SK-N-SH (cell line): Measurements from ENCODE around the gene LIN52. TPM values are rescaled to one million over a fixed set of nuclear protein-coding genes. Genes with fewer than 3 reads are reported as not detected.

Experiments used
- CTCF ChIA-PET: fragments of 300-600, 350-600 bp; formaldehyde crosslinking; extraction: SDS; loops from one replicate; lab custom pipeline; 2021; lab: Yijun Ruan, JAX
- POLR2A ChIA-PET: fragments of 350-600 bp; sonication (Branson Sonifier 250); formaldehyde crosslinking; extraction: SDS; loops from one replicate; lab custom pipeline; 2020; ENCODE audit warnings: antibody characterized with exemption, inconsistent platforms; lab: Yijun Ruan, JAX
- DNase-seq: peaks from one replicate; pipeline ENCODE4 v3.0.0; 2012
- H2AFZ ChIP-seq: fragments of 200-600 bp; sonication (generic); 2 replicates; pipeline ENCODE4 v1.8.1; 2016; ENCODE audit warnings: antibody characterized with exemption, mild to moderate bottlenecking, low read depth
- H3F3A ChIP-seq: fragments of 200-600 bp; sonication (generic); replicated peaks from 2 replicates; pipeline ENCODE3; 2016; ENCODE audit warnings: antibody characterized with exemption, mild to moderate bottlenecking; ENCODE audit not compliant: insufficient read depth
- H3K27ac ChIP-seq, 2 experiments: fragments of 200-500 bp in 1 of 2; fragments of 200-600 bp in 1 of 2; sonication (Bioruptor generic) in 1 of 2; sonication (generic), shearing (Covaris generic) in 1 of 2; 2 replicates each; pipeline versions ENCODE4 v1.5.1 to v1.6.1; 2014 to 2016; ENCODE audit warnings: low read depth in 2 of 2, inconsistent platforms in 1 of 2, low read length in 1 of 2, mild to moderate bottlenecking in 1 of 2, mixed read lengths in 1 of 2
- H3K27me3 ChIP-seq: fragments of 200-600 bp; sonication (generic), shearing (Covaris generic); 2 replicates; pipeline ENCODE4 v1.6.1; 2016; ENCODE audit warnings: mixed run types; ENCODE audit not compliant: insufficient read depth
- H3K36me3 ChIP-seq, 2 experiments: fragments of 200-500 bp in 1 of 2; fragments of 200-600 bp in 1 of 2; sonication (Bioruptor generic) in 1 of 2; sonication (generic) in 1 of 2; replicated peaks in 1 of 2; 2 replicates each; pipeline versions ENCODE3 to v1.5.1; 2014 to 2016; ENCODE audit warnings: low read length in 1 of 2, mild to moderate bottlenecking in 1 of 2; ENCODE audit not compliant: insufficient read depth in 2 of 2, control insufficient read depth in 1 of 2
- H3K4me1 ChIP-seq, 2 experiments: fragments of 200-500 bp in 1 of 2; fragments of 200-600 bp in 1 of 2; sonication (Bioruptor generic) in 1 of 2; sonication (generic), shearing (Covaris generic) in 1 of 2; 2 replicates each; pipeline versions ENCODE4 v1.5.1 to v1.6.1; 2014 to 2016; ENCODE audit warnings: low read depth in 1 of 2, low read length in 1 of 2, mixed run types in 1 of 2; ENCODE audit not compliant: insufficient read depth in 2 of 2, control insufficient read depth in 1 of 2
- H3K4me2 ChIP-seq: fragments of 200-600 bp; sonication (generic), shearing (Covaris generic); 2 replicates; pipeline ENCODE4 v1.6.1; 2017; ENCODE audit warnings: mixed run types
- H3K4me3 ChIP-seq, 2 experiments: fragments of 200-500 bp in 1 of 2; fragments of 200-600 bp in 1 of 2; sonication (Bioruptor generic) in 1 of 2; sonication (generic), shearing (Covaris generic) in 1 of 2; 2 replicates each; pipeline versions ENCODE4 v1.5.1 to v1.8.1; 2014 to 2016; ENCODE audit warnings: low read depth in 2 of 2, inconsistent platforms in 1 of 2, low read length in 1 of 2, mild to moderate bottlenecking in 1 of 2, mixed read lengths in 1 of 2, moderate library complexity in 1 of 2
- H3K79me2 ChIP-seq: fragments of 200-600 bp; sonication (generic); 2 replicates; pipeline ENCODE4 v1.8.1; 2017; ENCODE audit warnings: mild to moderate bottlenecking; ENCODE audit not compliant: insufficient read depth
- H3K9ac ChIP-seq: fragments of 200-600 bp; sonication (generic); 2 replicates; pipeline ENCODE4 v1.6.1; 2017; ENCODE audit warnings: mixed run types
- H3K9me2 ChIP-seq: fragments of 200-600 bp; sonication (generic); 2 replicates; pipeline ENCODE4 v1.6.1; 2017; ENCODE audit warnings: mixed run types
- H3K9me3 ChIP-seq: fragments of 200-600 bp; sonication (generic); 2 replicates; pipeline ENCODE4 v1.6.1; 2017; ENCODE audit warnings: mixed run types, mild to moderate bottlenecking, moderate library complexity
- H4K20me1 ChIP-seq: fragments of 200-600 bp; sonication (generic); 2 replicates; pipeline ENCODE4 v1.6.1; 2017; ENCODE audit warnings: mild to moderate bottlenecking, mixed run types; ENCODE audit not compliant: insufficient read depth
- CHD2 ChIP-seq: fragments of 150-350 bp; IDR thresholded peaks from 2 replicates; pipeline ENCODE4 v1.6.1; 2018; ENCODE audit warnings: low read length; ENCODE audit not compliant: partially characterized antibody
- CTCF ChIP-seq: fragments of 200-600 bp; sonication (generic); IDR thresholded peaks from 2 replicates; pipeline ENCODE4 v1.6.1; 2017; ENCODE audit warnings: antibody characterized with exemption, mild to moderate bottlenecking, moderate library complexity
- ELF1 ChIP-seq: IDR thresholded peaks from 2 replicates; pipeline ENCODE4 v1.4.0; 2012
- EP300 ChIP-seq, 2 experiments: IDR thresholded peaks; 2 replicates each; pipeline versions ENCODE4 v1.4.0 to v1.6.1; 2012; ENCODE audit warnings: borderline replicate concordance in 1 of 2, low read depth in 1 of 2, low read length in 1 of 2
- EZH2phosphoT487 ChIP-seq: fragments of 200-600 bp; sonication (generic); IDR thresholded peaks from 2 replicates; pipeline ENCODE4 v1.6.1; 2017; ENCODE audit warnings: low read depth, mixed run types, mild to moderate bottlenecking, antibody characterized with exemption, moderate library complexity, borderline replicate concordance
- FOSL2 ChIP-seq: IDR thresholded peaks from 2 replicates; pipeline ENCODE4 v1.4.0; 2012; ENCODE audit warnings: low read depth, mild to moderate bottlenecking, moderate library complexity, borderline replicate concordance
- FOXJ3 ChIP-seq: sonication (generic); formaldehyde crosslinking; IDR thresholded peaks from 2 replicates; pipeline ENCODE4 v1.5.1; 2020; ENCODE audit warnings: mild to moderate bottlenecking, missing genetic modification reagents
- MAX ChIP-seq: IDR thresholded peaks from 2 replicates; pipeline ENCODE4 v1.4.0; 2012; ENCODE audit warnings: low read depth
- POLR2AphosphoS5 ChIP-seq: IDR thresholded peaks from 2 replicates; pipeline ENCODE4 v1.6.1; 2012; ENCODE audit warnings: low read depth, low read length
- RAD21 ChIP-seq: IDR thresholded peaks from 2 replicates; pipeline ENCODE4 v1.6.1; 2012; ENCODE audit warnings: mild to moderate bottlenecking, low read length
- REST ChIP-seq: IDR thresholded peaks from 2 replicates; pipeline ENCODE4 v1.6.1; 2012; ENCODE audit warnings: mild to moderate bottlenecking, low read depth, low read length, moderate library complexity
- RXRA ChIP-seq: IDR thresholded peaks from 2 replicates; pipeline ENCODE4 v1.4.0; 2012; ENCODE audit warnings: low read depth, mild to moderate bottlenecking, borderline replicate concordance
- SMC3 ChIP-seq: IDR thresholded peaks from 2 replicates; pipeline ENCODE4 v1.6.1; 2012; ENCODE audit warnings: low read depth, low read length, improper control_type of control experiment
- TAF1 ChIP-seq: IDR thresholded peaks from 2 replicates; pipeline ENCODE4 v1.6.1; 2012; ENCODE audit warnings: low read depth, mild to moderate bottlenecking, low read length, moderate library complexity, borderline replicate concordance
- TCF12 ChIP-seq: IDR thresholded peaks from 2 replicates; pipeline ENCODE4 v1.4.0; 2012
- TEAD4 ChIP-seq: IDR thresholded peaks from 2 replicates; pipeline ENCODE4 v1.4.0; 2012; ENCODE audit warnings: mild to moderate bottlenecking, borderline replicate concordance; ENCODE audit not compliant: insufficient read depth
- USF1 ChIP-seq: IDR thresholded peaks from 2 replicates; pipeline ENCODE4 v1.4.0; 2012; ENCODE audit warnings: low read depth, borderline replicate concordance
- WGBS: methylation state at CpG from one replicate; pipeline ENCODE4 v1.1.6; 2017; ENCODE audit warnings: low lambda C conversion rate; 5-methylcytosine and 5-hydroxymethylcytosine counted together
- polyA plus RNA-seq, 3 experiments: library from polyadenylated mRNA; depleted of rRNA; stranded (reverse); fragments of >200 nt; gene quantifications; 2 replicates each; pipeline ENCODE4 v1.2.3, GENCODE V29; 2012
- TF ChIP-seq, protein P1 (sequence below): IDR thresholded peaks from 2 replicates; pipeline ENCODE4; 2012
- TF ChIP-seq, protein P2 (sequence below): fragments of 150-350 bp; IDR thresholded peaks from 2 replicates; pipeline ENCODE4 v1.6.1; 2016; ENCODE audit warnings: mild to moderate bottlenecking, low read depth, low read length

Gene LIN52
- polyA plus RNA-seq, 1 of the 3 experiments (the other 2 are of a cell fraction): 4.9 TPM

DNA sequence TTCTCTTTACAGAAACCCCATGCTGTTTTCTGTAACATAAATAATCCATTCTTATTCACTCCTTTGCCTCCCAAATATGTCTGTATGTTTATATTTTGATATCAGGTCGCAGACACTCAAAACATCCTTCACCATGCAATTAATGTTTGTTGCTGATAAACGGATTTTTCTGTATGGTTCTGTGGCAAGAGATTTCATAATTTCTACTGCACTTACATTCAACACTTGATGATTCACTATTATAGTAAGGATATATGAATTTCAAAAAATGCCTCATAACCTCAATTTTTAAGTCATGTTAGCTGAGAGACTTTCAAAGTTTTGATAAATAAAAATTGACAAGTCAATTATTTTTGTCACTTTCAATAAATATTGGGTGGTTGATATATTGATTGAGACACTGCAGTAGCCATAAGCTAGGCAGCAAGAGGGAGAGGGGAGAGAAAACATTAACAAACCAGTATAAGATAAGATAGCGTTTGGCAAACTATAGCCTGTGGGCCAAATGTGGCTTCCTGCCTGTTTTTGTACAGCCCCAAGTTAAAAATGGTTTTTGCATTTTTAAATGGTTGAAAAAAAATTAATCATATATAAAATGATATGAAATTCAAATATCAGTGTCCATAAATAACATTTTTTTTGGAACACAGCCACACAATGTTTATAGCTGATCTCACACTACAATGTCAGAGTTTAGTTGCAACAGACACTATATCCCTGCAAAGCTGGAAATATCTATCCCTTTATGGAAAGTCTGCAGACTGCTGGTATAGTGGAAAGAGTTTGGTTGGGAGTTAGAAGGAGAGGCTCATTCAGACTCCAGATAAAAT is 18.8 kb upstream of the LIN52 start (continued):
- no peak for TF ChIP-seq TEAD4
- no peak for TF ChIP-seq CHD2
- TF ChIP-seq POLR2AphosphoS5: no peak
- TF ChIP-seq, protein P1, sequence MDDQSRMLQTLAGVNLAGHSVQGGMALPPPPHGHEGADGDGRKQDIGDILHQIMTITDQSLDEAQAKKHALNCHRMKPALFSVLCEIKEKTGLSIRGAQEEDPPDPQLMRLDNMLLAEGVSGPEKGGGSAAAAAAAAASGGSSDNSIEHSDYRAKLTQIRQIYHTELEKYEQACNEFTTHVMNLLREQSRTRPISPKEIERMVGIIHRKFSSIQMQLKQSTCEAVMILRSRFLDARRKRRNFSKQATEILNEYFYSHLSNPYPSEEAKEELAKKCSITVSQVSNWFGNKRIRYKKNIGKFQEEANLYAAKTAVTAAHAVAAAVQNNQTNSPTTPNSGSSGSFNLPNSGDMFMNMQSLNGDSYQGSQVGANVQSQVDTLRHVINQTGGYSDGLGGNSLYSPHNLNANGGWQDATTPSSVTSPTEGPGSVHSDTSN: no peak
- no peak for TF ChIP-seq EZH2phosphoT487
- TF ChIP-seq, protein P2, sequence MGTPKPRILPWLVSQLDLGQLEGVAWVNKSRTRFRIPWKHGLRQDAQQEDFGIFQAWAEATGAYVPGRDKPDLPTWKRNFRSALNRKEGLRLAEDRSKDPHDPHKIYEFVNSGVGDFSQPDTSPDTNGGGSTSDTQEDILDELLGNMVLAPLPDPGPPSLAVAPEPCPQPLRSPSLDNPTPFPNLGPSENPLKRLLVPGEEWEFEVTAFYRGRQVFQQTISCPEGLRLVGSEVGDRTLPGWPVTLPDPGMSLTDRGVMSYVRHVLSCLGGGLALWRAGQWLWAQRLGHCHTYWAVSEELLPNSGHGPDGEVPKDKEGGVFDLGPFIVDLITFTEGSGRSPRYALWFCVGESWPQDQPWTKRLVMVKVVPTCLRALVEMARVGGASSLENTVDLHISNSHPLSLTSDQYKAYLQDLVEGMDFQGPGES: no peak

DNA sequence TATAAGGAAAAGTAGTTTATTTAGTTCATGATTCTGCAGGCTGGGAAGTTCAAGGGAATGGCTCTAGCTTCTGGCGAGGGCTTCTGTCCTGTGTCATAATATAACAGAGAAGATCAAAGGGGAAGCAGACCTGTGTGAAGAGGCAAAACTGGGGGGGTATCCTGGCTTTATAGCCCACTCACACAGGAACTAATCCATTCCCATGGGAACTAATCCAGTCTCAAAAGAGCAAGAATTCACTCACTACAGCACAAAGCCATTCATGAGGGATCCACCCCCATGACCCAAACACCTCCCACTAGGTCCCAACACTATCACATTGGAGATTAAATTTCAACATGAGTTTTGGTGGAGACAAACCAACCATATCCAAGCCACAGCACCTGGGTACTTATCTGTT is 7.4 kb upstream of the LIN52 start:
- ChIA-PET CTCF (no interaction called here), POLR2A (no interaction called here)
- Histone ChIP-seq H3K9ac (no peak overlapping the region), H3K36me3 (no peaks in the 10 kb centered on the region), H3K9me3 (no peaks in the 10 kb centered on the region), H3K9me2 (no peaks in the 10 kb centered on the region), H4K20me1 (no peaks in the 10 kb centered on the region), H3K4me2 (no peak overlapping the region), H3K4me1 (no peaks in the 10 kb centered on the region), H3K79me2 (no peaks in the 10 kb centered on the region), H3K27me3 (no peaks in the 10 kb centered on the region), H2AFZ (no peak overlapping the region), H3F3A (no peaks in the 10 kb centered on the region), H3K4me3 (no peak overlapping the region), H3K27ac (no peak overlapping the region)
- WGBS: 85% methylated on average over 1 of the region's 1 CpG
- DNase-seq: no peak
- TF ChIP-seq EZH2phosphoT487 (no peak), SMC3 (no peak), TEAD4 (no peak), EP300 (IDR thresholded peaks at IDR 0.05; ENCODE audit: borderline replicate concordance in 1 of 2, low read depth in 1 of 2, low read length in 1 of 2) (no peak), MAX (no peak), RAD21 (no peak), TCF12 (no peak), TAF1 (no peak), ELF1 (no peak), RXRA (no peak), POLR2AphosphoS5 (no peak), FOSL2 (no peak), CTCF (no peak), CHD2 (no peak), USF1 (no peak), FOXJ3 (CRISPR knock-in tag) (no peak), REST (no peak)
- TF ChIP-seq, protein P1: no peak
